Dendritic cell treated with granulocyte-macrophage colony-stimulating factor and Interleukin-4, amounts not matched to agents 40 ng/mL and 50 ng/mL, for 4 days (primary cell): ENCODE results near the gene OGDH.
"Not testable (repeated sequence)": the region's sequence is repeated elsewhere in the genome, so short reads cannot be mapped to it uniquely, and the experiment has no call there.

Experiments used
- H3K27ac Mint-ChIP-seq: one replicate; pipeline ENCODE4 v1.8.0; 2022; ENCODE audit warnings: mild to moderate bottlenecking, mixed read lengths
- H3K27me3 Mint-ChIP-seq: one replicate; pipeline ENCODE4 v1.8.0; 2022; ENCODE audit warnings: mild to moderate bottlenecking, mixed read lengths
- H3K36me3 Mint-ChIP-seq: one replicate; pipeline ENCODE4 v1.8.0; 2022; ENCODE audit warnings: low read depth, mixed read lengths
- H3K4me1 Mint-ChIP-seq: one replicate; pipeline ENCODE4 v1.8.0; 2022; ENCODE audit warnings: low read depth, mixed read lengths
- H3K4me3 Mint-ChIP-seq: one replicate; pipeline ENCODE4 v1.8.0; 2022; ENCODE audit warnings: mild to moderate bottlenecking, moderate library complexity, mixed read lengths
- H3K9me3 Mint-ChIP-seq: one replicate; pipeline ENCODE4 v1.8.0; 2022; ENCODE audit warnings: mixed read lengths
- intact Hi-C: fragments of 100-400 bp; cut with micrococcal nuclease; formaldehyde crosslinking; loops from one replicate; pipeline ENCODE4 v1.15.0; 2022

OGDH gene

GRCh38 chr7:44696728-44697127 lies 90.3 kb downstream of the OGDH start:
- H3K4me3 Mint-ChIP-seq: no peak overlapping the region
- H3K9me3 Mint-ChIP-seq: no peaks in the 10 kb centered on the region
- no peaks in the 10 kb centered on the region for H3K4me1 Mint-ChIP-seq
- no peak overlapping the region for H3K27ac Mint-ChIP-seq
- intact Hi-C loops: no loop called here
- H3K27me3 Mint-ChIP-seq: no peaks in the 10 kb centered on the region
- peaks cover 100% of the 10 kb centered on the region for H3K36me3 Mint-ChIP-seq

- Mint-ChIP-seq H3K9me3 (no peaks in the 10 kb centered on the region), H3K27ac (no peak overlapping the region)
Measured at GRCh38 chr7:44697136-44698045, 91.0 kb downstream of the OGDH start.

GRCh38 chr7:44698046-44698580 lies 91.7 kb downstream of the OGDH start:
- no peak overlapping the region for H3K4me3 Mint-ChIP-seq
- H3K27me3 Mint-ChIP-seq: no peaks in the 10 kb centered on the region
- no peaks in the 10 kb centered on the region for H3K4me1 Mint-ChIP-seq
- peaks cover 100% of the 10 kb centered on the region for H3K36me3 Mint-ChIP-seq
- H3K27ac Mint-ChIP-seq: no peak overlapping the region
- H3K9me3 Mint-ChIP-seq: no peaks in the 10 kb centered on the region
- intact Hi-C loops: no loop called here

More at GRCh38 chr7:44697136-44698045, 91.0 kb downstream of the OGDH start:
- H3K36me3 Mint-ChIP-seq: peaks cover 100% of the 10 kb centered on the region
- H3K4me3 Mint-ChIP-seq: no peak overlapping the region
- H3K27me3 Mint-ChIP-seq: no peaks in the 10 kb centered on the region
- intact Hi-C loops: no loop called here
- no peaks in the 10 kb centered on the region for H3K4me1 Mint-ChIP-seq

- H3K9me3 Mint-ChIP-seq, H3K27ac Mint-ChIP-seq, H3K4me1 Mint-ChIP-seq, H3K27me3 Mint-ChIP-seq, H3K4me3 Mint-ChIP-seq, intact Hi-C loops: not testable (repeated sequence)
- H3K36me3 Mint-ChIP-seq: peaks cover 99% of the 10 kb centered on the region
Measured at GRCh38 chr7:44699598-44699997, 93.2 kb downstream of the OGDH start.

GRCh38 chr7:44700322-44700721 lies 93.9 kb downstream of the OGDH start:
- intact Hi-C loops: no loop called here
- Mint-ChIP-seq H3K36me3 (peaks cover 99% of the 10 kb centered on the region), H3K4me3 (no peak overlapping the region)

GRCh38 chr7:44703391-44703790 lies 97.0 kb downstream of the OGDH start:
- H3K27me3 Mint-ChIP-seq, H3K9me3 Mint-ChIP-seq, H3K4me3 Mint-ChIP-seq, H3K27ac Mint-ChIP-seq, intact Hi-C loops: not testable (repeated sequence)
- H3K4me1 Mint-ChIP-seq: peaks cover 16% of the 10 kb centered on the region
- H3K36me3 Mint-ChIP-seq: peaks cover 99% of the 10 kb centered on the region

More at GRCh38 chr7:44700322-44700721, 93.9 kb downstream of the OGDH start:
- Mint-ChIP-seq H3K27me3 (no peaks in the 10 kb centered on the region), H3K9me3 (no peaks in the 10 kb centered on the region), H3K4me1 (no peaks in the 10 kb centered on the region), H3K27ac (no peak overlapping the region)

- intact Hi-C loops: no loop called here
- Mint-ChIP-seq H3K36me3 (peaks cover 99% of the 10 kb centered on the region), H3K27ac (no peak overlapping the region)
Measured at GRCh38 chr7:44703921-44704320, 97.5 kb downstream of the OGDH start.

GRCh38 chr7:44705434-44705833 lies 99.0 kb downstream of the OGDH start:
- no peak overlapping the region for H3K4me3 Mint-ChIP-seq
- intact Hi-C loops: no loop called here
- H3K4me1 Mint-ChIP-seq: peaks cover 26% of the 10 kb centered on the region
- H3K36me3 Mint-ChIP-seq: peaks cover 99% of the 10 kb centered on the region
- no peaks in the 10 kb centered on the region for H3K27me3 Mint-ChIP-seq
- H3K27ac Mint-ChIP-seq: no peak overlapping the region
- H3K9me3 Mint-ChIP-seq: no peaks in the 10 kb centered on the region

More at GRCh38 chr7:44703921-44704320, 97.5 kb downstream of the OGDH start:
- Mint-ChIP-seq H3K9me3 (no peaks in the 10 kb centered on the region), H3K27me3 (no peaks in the 10 kb centered on the region), H3K4me3 (no peak overlapping the region), H3K4me1 (peaks cover 22% of the 10 kb centered on the region)

- intact Hi-C loops: no loop called here
- no peak overlapping the region for H3K4me3 Mint-ChIP-seq
- peaks cover 90% of the 10 kb centered on the region for H3K36me3 Mint-ChIP-seq
- peaks cover 26% of the 10 kb centered on the region for H3K4me1 Mint-ChIP-seq
- H3K27ac Mint-ChIP-seq: peak overlapping the region; percentile 66
- H3K9me3 Mint-ChIP-seq: no peaks in the 10 kb centered on the region
- H3K27me3 Mint-ChIP-seq: peaks cover under 1% of the 10 kb centered on the region
Measured at GRCh38 chr7:44706788-44707557, 100.5 kb downstream of the OGDH start.

- Mint-ChIP-seq H3K4me1 (peaks cover 26% of the 10 kb centered on the region), H3K27ac (peak overlapping the region; percentile 66), H3K9me3 (no peaks in the 10 kb centered on the region), H3K27me3 (peaks cover 5% of the 10 kb centered on the region), H3K4me3 (no peak overlapping the region), H3K36me3 (peaks cover 83% of the 10 kb centered on the region)
- intact Hi-C loops: no loop called here
Measured at GRCh38 chr7:44707558-44708230, 101.3 kb downstream of the OGDH start.

- Mint-ChIP-seq H3K27ac (peak overlapping the region; percentile 27), H3K9me3 (no peaks in the 10 kb centered on the region), H3K4me1 (peaks cover 32% of the 10 kb centered on the region), H3K36me3 (peaks cover 69% of the 10 kb centered on the region), H3K27me3 (peaks cover 5% of the 10 kb centered on the region), H3K4me3 (no peak overlapping the region)
- intact Hi-C loops: no loop called here
Measured at GRCh38 chr7:44709011-44709915, 102.8 kb downstream of the OGDH start.

GRCh38 chr7:44709945-44710596 lies 103.6 kb downstream of the OGDH start:
- peaks cover 60% of the 10 kb centered on the region for H3K36me3 Mint-ChIP-seq
- intact Hi-C loops: loop anchor here (5.0 kb wide), 1 partner anchor 37 kb away; the partner anchor contains the start of gene ZMIZ2
- no peak overlapping the region for H3K27ac Mint-ChIP-seq
- no peak overlapping the region for H3K4me3 Mint-ChIP-seq
- peaks cover 5% of the 10 kb centered on the region for H3K27me3 Mint-ChIP-seq
- peaks cover 32% of the 10 kb centered on the region for H3K4me1 Mint-ChIP-seq
- H3K9me3 Mint-ChIP-seq: no peaks in the 10 kb centered on the region
